KOPT-K1 (cell line): Measurements from ENCODE around the gene FABP1.

Experiments used
- H3K27ac ChIP-seq: fragments of 200-600 bp; sonication (generic); 2 replicates; pipeline ENCODE4 v1.5.1; 2016; ENCODE audit warnings: antibody characterized with exemption, mild to moderate bottlenecking, low read depth, low read length; ENCODE audit not compliant: poor library complexity, severe bottlenecking
- H3K36me3 ChIP-seq: fragments of 200-600 bp; sonication (generic); 2 replicates; pipeline ENCODE4 v1.5.1; 2017; ENCODE audit warnings: antibody characterized with exemption, mild to moderate bottlenecking, low read length, moderate library complexity; ENCODE audit not compliant: insufficient read depth
- H3K9me3 ChIP-seq: fragments of 200-600 bp; sonication (generic); 2 replicates; pipeline ENCODE4 v1.5.1; 2017; ENCODE audit warnings: antibody characterized with exemption, low read length, mild to moderate bottlenecking; ENCODE audit not compliant: insufficient read depth, poor library complexity, severe bottlenecking

Gene FABP1

GRCh38 chr2:88100489-88100858, 27.4 kb downstream of the FABP1 start:
- Histone ChIP-seq H3K27ac (no peak overlapping the region), H3K9me3 (no peaks in the 10 kb centered on the region), H3K36me3 (no peaks in the 10 kb centered on the region)

- Histone ChIP-seq H3K9me3 (no peaks in the 10 kb centered on the region), H3K36me3 (no peaks in the 10 kb centered on the region), H3K27ac (no peak overlapping the region)
Observed at GRCh38 chr2:88099798-88100488, 27.9 kb downstream of the FABP1 start.

- no peaks in the 10 kb centered on the region for H3K36me3 ChIP-seq
- no peaks in the 10 kb centered on the region for H3K9me3 ChIP-seq
- no peak overlapping the region for H3K27ac ChIP-seq
Observed at GRCh38 chr2:88098558-88098900, 29.3 kb downstream of the FABP1 start.

- Histone ChIP-seq H3K9me3 (no peaks in the 10 kb centered on the region), H3K27ac (no peak overlapping the region), H3K36me3 (no peaks in the 10 kb centered on the region)
Observed at GRCh38 chr2:88097891-88098557, 29.8 kb downstream of the FABP1 start.

- no peaks in the 10 kb centered on the region for H3K9me3 ChIP-seq
- H3K27ac ChIP-seq: no peak overlapping the region
- H3K36me3 ChIP-seq: no peaks in the 10 kb centered on the region
Observed at GRCh38 chr2:88097192-88097591, 30.7 kb downstream of the FABP1 start.

GRCh38 chr2:88096708-88097107, 31.2 kb downstream of the FABP1 start:
- Histone ChIP-seq H3K9me3 (no peaks in the 10 kb centered on the region), H3K36me3 (no peaks in the 10 kb centered on the region), H3K27ac (no peak overlapping the region)

GRCh38 chr2:88095022-88095421, 32.8 kb downstream of the FABP1 start:
- Histone ChIP-seq H3K27ac (no peak overlapping the region), H3K36me3 (no peaks in the 10 kb centered on the region), H3K9me3 (no peaks in the 10 kb centered on the region)

- Histone ChIP-seq H3K36me3 (no peaks in the 10 kb centered on the region), H3K27ac (no peak overlapping the region), H3K9me3 (no peaks in the 10 kb centered on the region)
Observed at GRCh38 chr2:88092773-88093172, 35.1 kb downstream of the FABP1 start.

GRCh38 chr2:88091943-88092342, 35.9 kb downstream of the FABP1 start:
- Histone ChIP-seq H3K27ac (no peak overlapping the region), H3K9me3 (no peaks in the 10 kb centered on the region), H3K36me3 (no peaks in the 10 kb centered on the region)

- Histone ChIP-seq H3K9me3 (no peaks in the 10 kb centered on the region), H3K36me3 (no peaks in the 10 kb centered on the region), H3K27ac (no peak overlapping the region)
Observed at GRCh38 chr2:88090446-88091283, 37.2 kb downstream of the FABP1 start.

GRCh38 chr2:88088999-88089398, 38.9 kb downstream of the FABP1 start:
- no peaks in the 10 kb centered on the region for H3K9me3 ChIP-seq

GRCh38 chr2:88087763-88088162, 40.1 kb downstream of the FABP1 start:
- Histone ChIP-seq H3K9me3 (no peaks in the 10 kb centered on the region), H3K36me3 (no peaks in the 10 kb centered on the region), H3K27ac (no peak overlapping the region)

More at GRCh38 chr2:88088999-88089398, 38.9 kb downstream of the FABP1 start:
- Histone ChIP-seq H3K27ac (no peak overlapping the region), H3K36me3 (no peaks in the 10 kb centered on the region)

GRCh38 chr2:88087073-88087472, 40.8 kb downstream of the FABP1 start:
- H3K27ac ChIP-seq: no peak overlapping the region
- no peaks in the 10 kb centered on the region for H3K9me3 ChIP-seq
- no peaks in the 10 kb centered on the region for H3K36me3 ChIP-seq

- no peak overlapping the region for H3K27ac ChIP-seq
- no peaks in the 10 kb centered on the region for H3K9me3 ChIP-seq
- H3K36me3 ChIP-seq: no peaks in the 10 kb centered on the region
Observed at GRCh38 chr2:88086401-88086800, 41.5 kb downstream of the FABP1 start.

- no peaks in the 10 kb centered on the region for H3K36me3 ChIP-seq
- H3K27ac ChIP-seq: no peak overlapping the region
- H3K9me3 ChIP-seq: no peaks in the 10 kb centered on the region
Observed at GRCh38 chr2:88085602-88086001, 42.3 kb downstream of the FABP1 start.
